GM03348 (cell line): ENCODE measurements around the gene CDH4.

Source experiments
- DNase-seq: peaks from one replicate; pipeline ENCODE4 v3.0.0; 2012; ENCODE audit warnings: low spot score

CDH4 gene

DNA sequence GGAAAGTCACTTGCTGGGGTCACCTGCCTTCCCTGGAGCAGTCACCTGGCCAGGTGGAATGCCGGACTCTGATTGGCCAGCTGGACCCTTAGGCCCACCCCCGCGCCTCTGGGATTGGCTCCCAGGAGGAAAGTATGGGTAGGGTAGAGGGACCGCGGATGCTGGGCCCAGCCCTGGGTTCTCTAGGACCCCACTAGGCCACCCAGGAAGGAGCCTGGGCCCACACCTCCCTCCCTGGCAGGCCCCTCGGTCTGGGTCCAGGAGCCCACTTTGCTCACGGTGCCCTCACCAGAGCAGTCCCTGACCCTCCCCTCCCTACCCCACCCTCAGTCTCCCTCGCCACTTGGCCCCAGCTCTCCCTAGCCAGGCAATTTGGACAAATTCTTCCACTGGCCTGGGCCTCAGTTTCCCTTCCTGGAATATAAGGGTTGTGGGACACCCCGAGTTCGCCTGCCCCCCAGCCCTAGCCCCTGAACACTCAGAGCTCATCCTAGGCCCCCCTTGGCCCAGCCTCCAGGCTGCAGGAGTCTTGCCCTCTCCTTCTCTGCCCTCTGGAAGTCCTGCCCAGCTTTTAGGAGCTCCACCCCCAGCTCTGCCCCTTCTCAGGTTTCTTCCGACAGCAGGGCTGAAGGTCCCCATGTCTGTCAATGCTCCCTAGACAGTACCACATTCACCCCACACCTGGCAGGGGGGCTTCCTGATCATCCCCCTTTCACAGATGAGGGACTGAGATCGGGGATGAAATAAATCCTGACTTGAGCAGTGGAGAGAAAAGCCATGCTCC, 514.0 kb downstream of the CDH4 start:
- no peak for DNase-seq

DNA sequence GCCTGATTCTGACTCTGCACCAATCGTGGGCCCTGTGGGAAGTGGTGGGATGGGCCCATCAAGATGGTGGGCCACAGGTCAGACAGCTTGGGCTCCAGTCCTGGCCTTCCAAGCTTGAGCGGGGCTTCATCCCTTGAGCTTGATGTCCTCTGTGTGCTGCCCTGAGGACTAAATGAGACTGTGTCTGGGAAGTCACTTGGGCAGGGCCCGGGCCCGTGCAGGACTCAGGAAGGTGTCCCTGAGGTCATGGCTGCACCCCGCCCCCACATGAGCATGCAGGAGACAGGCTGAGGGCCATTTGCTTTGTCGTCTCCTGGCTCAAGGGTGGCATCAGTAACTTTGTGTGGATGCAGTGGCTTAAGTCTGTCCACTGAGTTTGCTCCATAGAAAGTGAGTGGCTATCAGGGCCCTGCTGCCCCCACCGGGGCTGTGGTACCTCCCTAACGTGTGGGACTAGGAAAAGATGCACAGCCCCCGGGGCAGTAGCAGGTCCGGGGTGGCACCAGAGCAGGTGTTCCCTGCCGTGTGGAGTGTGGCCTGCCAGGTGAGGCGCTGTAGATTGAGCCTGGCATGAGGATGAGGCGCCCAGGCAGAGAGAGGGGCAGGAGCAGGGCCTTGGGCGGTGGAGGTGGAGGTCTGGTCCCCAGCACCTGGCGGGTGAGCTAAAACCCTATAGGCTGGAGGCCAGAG, 515.0 kb downstream of the CDH4 start:
- DNase-seq: no peak

DNA sequence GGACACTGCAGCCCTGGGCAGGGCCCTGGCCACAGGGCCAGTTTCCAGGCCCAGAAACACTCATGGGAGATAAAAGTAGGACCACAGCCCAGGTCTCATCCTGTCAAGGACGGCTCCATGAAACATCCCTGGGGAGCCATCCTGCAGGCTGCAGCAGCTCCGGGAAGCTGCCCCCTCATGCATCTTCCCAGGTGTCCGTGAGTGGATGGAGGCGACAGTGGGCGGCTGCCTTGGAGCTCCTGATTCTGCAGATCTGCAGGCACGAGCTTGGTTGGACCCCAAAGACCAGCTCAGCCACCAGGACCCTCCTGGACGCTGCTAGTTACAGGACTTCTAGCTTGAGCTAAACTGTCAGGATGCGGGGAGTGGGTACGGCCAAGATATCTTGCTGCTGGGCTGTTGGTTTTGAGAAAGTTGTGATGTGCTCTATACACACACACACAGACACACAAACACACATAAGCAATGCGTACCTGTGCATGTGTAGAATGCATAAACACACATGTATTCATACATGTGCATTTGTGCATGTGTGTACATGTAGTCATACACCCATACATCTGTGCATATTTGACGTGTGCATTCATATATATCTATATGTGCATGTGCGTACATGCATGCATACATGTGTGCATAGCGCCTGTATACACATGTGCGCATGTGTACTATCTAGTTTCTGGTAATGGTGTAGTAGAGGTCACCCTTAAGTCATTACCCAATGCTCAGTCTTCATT, 515.9 kb downstream of the CDH4 start:
- no peak for DNase-seq

DNA sequence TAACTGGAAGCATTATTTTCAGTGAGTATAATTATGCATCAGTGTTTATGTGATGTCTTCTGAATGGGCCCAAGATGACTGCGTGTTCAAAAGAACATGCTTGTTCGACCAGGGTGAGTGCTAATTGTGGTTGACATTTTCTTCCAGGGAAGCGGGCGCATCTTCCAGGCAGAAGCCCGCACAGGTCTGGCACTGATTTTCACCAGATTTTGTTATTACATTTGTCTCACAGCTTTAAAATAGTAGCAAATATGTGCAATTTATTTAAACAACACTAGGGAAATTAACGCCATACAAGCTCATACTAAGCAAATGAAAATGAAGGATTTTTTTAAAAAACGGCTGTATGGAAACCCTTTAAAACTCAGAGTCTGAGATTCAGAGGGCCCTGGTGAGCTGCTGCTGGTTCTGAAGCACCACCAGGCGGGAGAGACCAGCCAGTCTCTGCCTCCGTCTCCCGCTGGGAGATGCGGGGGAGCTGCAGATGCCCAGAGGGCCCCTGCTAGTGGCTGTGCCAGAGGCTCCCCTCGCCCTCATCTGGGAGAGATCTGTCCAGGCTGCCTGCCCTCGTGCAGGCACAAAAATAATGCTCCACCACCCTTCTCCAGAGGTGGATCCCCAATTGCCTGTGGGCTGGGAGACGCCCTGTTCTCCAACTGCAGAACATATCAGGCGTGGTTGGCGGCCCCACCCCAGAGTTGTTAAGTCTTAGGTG, 516.7 kb downstream of the CDH4 start:
- DNase-seq: no peak

DNA sequence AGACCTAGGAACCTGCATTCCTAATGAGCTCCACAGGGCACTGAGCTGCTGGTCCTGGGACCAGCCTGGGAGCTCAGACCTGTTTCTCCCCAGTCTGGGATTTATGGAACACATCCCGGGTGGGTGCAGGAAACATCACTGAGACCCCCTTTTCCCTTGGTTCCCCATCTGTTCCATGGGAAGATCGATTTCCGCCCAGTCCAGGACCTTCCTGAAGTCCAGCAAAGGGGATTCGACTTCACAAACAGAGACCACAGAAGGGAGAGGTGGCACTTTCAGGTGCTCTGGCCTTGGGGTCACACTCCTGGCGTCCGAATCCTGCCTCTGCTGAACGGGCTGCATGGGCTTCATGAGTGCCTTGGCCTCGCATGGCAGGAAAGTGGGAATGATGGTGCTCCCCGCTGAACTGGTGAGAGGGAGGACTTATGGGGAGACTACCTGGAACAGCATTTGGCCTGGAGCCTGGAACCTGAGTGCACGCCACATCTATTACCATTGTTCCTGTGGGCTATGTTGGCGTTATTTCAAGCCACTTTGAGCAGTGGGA, 517.3 kb downstream of the CDH4 start:
- DNase-seq: no peak

DNA sequence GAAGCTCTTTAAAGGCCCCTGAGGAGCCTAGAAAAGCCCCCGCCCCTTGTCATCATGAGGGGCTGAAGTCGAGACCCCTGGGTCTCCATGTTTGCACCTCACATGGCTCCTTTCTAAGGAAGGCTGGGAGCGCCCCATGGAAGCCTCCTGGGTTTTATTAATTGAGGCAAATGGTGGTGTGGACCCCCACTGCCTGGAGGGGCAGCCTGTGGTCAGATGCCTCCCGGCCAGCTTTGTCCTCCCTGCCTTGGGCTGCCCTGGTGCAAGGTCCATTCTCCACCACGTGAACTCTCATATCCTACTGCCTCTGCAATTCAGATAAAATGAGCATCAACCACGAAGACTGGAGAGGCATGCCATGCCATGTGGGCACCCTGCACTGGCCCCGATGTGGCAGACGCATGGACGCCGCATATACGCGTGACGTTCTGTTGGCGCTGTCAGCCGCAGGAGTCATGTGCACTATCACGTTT, 518.1 kb downstream of the CDH4 start:
- no peak for DNase-seq

DNA sequence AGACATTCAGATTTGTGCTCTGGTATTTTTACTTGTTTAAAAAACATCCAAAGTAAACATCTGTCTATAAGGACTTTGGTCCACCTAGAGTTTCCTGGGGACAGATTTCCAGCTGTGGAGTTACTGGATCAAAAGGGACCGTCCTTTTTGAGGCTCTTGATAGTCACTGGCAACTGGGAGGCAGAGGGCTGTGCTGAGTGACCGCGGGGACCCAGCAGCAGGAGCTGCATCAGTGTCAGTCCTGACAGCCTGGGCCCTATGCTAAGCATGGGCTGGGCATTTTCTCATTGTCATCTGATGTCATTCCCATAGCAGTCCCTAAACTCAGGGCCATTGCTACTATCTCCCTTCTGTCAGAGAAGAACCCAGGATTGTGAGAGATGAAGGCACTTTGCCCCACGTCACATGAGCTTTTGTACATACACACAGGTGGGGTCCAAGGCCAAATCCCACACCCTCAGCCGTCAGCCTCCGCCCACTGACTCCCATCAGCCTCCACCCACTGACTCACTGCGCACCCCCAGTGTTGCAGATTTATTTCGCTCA, 519.8 kb downstream of the CDH4 start:
- DNase-seq: no peak

DNA sequence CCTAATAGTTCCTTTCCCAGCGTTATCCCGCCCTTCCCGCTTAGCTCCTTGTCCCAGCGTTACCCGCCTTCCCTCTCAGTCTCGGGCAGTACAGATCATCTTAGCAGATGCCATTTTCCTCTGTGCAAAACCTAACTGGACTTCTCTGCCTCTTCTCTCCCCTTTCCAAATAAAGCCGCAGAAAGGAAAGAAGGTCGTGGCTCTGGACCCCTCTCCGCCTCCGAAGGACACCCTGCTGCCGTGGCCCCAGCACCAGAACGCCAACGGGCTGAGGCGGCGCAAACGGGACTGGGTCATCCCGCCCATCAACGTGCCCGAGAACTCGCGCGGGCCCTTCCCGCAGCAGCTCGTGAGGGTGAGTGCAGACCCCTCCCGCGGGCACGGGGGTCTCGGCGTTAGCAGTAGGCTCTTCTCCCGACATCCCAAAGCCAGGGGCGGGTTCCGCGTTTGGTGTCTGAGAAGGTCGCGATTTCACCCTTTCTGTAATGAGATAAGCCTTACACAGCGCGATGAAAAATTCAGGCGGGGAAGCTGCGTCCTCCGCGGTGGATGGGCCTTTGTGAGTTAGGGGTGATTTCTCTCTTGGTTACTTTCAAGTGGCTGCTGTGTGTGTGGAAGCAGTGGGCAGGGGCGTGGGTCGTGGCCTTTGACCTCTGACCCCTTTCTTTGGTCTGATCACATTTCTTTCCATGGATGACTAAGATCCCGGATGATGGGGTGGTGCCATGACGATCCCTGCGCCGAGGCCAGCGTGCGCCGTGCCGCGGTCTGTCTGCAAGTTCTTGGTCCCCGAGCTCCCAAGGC, 521.0 kb downstream of the CDH4 start:
- DNase-seq: no peak

DNA sequence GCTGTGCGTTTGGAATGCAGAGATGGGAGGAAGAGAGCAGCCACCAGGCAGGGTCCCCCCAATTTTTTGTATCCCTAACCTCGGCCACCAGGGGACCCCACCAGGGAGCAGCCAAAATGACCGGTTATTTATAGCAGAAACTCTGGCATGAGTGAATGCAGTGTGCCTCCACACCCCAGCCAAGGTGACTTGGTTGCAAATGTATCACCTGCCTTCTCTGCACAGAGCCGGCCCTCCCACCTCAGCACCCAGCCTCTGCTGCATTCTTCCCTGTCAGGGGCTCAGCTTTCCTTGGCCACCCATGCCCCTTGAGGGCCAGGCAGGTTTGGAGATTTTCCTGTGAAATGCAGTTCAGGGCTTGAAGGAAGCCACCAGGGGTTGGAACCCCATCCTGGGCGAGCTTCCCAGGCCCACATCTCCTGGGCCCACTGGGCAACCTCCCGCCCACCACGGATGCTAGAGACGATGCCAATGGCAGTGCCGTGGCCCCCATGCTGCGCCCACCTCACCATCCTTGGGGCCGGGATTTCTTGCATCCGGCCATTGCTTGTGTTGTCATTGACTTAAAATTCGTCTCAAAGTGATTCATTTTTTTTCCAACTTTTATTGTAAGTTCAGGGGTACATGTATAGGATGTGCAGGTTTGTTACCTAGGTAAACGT, 522.0 kb downstream of the CDH4 start:
- no peak for DNase-seq

DNA sequence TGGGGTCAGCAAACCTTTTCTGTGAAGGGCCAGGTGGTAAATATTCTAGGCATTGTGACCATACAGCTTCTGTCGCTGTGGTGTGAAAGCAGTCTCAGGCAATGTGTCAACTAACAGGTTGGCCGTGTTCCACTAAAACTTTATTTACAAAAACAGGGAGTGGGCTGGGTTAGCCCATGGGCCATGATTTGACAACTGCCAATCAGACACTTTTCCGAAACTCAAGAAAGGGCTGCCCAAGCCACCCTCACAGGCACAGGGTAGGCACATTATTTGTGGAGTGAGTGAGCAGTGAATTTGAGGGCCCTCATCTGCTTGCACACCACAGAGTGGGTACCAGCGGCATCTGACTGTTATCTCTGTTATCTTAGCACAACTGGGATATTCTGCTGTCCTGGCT, 523.4 kb downstream of the CDH4 start:
- no peak for DNase-seq

DNA sequence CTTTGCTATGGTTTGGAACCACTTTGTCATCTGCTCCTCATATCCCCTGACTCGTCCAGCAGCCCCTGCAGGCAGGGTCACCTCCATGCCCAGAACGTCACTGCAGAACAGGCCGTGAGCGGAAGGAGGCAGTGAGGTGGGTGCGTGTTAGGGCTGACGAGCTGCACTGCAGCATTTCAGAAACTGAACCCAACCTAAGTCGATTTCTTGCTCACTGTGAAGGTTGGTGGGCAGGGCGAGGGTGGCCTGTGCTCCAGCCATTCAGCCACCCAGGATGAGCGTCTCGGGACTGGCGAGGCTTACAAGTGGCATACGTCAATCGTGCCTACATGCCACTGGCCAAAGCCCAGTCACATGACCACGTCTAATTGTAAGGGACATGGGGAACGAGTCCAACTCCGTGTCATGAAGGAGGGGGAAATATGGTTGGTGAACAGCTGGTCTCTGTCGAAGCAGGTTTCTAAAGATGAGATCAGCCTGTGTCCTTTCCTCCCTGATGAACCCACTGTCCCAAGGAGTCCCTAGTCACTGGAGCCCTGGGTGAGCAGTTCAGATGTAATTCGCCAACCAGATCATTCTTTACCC, 524.5 kb downstream of the CDH4 start:
- no peak for DNase-seq

DNA sequence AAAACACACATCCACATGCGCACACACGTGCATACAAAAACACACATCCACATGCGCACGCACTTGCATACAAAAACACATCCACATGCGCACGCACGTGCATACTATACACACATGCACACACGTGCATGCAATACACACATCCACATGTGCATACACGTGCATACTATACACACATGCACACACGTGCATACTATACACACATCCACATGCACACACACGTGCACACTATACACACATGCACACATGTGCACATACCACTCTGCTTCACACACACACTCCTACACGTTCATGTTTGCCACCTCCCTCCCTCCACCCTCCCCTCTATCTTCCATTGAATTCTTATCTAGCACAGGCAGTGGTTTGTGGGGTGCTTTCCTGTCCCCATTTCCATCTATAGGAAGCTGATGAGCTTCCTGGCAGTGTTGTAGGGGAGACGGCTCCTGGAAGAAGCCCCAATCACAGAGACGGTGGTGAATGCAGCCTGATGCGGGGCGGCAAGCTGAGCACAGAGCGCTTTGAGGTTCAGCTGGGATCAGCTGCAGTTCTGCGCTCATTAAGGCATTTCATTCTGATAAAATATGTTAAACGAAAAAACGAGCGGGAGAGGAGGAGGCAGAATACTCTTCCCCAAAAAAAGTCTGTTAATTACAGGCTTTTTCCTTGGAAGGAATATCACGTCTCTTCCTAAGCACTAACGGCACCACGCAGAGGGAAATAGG, 525.9 kb downstream of the CDH4 start:
- DNase-seq: no peak

DNA sequence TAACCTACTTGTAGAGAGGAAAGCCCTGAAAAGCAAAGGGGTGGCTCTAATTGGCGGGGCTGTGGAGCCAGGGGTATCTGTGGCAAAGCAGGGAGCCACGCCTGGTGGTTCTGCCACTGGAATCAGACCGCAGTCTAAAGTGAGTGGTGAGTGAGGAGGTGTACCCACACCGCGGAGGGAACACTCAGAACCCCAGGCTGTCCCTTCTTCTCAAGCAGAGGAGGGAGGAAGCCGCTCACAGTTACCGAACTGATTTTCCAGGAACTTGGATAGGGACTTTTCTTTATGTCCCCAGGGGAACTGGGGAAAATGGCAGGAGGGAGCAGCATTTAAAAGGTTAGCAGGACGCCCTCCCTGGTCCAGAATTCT, 526.4 kb downstream of the CDH4 start:
- DNase-seq: no peak

DNA sequence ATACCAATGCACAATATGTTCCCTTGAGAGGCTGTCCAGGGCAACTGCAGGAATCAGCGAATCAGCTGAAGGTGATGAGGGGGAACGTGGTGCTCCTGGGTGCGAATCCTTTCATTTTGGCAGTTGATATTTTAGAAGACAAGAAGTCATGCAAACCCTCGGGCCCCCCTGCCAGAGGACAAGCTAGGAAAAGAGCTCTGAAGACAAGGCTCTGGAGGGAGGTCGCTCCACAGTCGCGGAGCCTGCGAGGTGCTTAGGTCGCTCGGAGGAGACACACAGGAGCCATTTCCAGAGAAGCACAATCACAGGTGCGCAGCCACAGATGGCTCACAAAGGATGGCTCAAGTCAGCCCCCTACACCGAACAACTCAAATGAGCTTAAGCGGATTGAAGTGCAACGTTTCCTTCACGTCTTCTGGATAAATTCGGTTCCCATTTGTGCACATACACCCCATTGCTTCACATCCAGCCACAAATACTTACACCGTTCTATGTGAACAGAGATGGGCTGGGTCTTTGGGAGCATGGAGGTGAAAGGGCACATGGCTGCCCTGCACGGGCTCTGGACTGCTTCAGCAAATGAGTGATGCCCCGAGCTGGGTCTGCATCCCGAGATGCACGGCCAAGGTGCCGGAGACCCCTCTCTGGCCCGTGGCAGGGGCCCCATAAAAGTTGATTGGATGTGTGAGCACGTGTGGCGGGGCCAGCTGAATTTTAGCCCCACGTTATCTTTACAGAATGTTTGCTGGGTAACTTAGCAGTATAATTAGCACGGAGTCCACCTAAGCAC, 527.3 kb downstream of the CDH4 start:
- no peak for DNase-seq

DNA sequence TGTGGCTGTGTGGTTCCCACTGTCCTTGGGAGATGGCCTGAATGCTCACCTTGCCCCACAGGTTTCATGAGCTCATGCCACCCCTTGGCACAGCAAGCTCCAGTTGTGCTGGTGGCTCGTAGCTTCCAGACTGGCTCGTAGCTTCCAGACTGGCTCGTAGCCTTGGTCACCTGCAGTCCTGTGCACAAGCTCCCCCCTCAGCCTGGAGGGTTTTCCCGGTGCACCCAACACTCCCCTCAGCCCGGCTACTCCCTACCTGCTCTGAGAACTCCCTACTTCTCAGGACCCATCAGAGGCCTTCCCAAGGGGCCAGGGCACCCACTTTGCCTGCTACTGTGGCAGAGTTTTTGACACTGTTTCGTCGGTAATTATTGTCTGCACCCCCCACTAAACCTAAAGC, 528.0 kb downstream of the CDH4 start:
- DNase-seq: no peak

DNA sequence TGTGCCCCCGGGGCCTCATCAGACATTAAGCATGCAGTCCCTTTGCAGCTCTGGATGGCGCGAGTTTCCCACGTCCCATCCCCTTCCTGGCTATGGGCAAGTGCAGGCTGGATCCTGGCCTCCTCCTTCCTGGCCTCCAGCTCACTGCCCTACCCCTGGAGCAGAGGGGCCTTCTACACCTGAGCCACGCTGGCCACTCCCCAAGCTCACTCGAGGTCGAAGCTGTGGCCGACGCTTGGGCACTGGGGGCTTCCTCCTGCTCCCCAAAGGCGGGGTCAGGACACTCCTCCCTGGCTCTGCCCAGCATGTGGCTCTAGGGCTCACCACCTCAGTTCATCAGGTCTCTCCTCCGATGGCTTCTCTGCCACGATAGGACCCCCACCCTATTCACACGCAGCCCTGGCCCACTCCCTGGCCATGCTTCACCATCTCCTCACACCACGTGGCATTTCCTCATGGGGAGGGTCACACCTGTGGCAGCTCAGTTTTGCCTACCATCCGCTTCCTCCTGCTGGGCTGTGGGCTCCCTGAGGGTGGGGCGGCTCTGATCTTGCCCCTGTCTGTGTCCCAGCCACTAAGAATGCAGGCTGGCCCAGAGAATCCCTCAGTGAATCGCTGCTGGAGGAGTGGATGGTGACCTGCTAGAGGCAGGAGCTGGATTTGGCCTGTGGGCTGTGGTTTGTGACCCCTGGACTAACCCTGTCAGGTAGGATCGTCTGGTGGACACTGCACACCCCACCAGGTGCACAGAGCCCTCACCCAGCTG, 532.9 kb downstream of the CDH4 start:
- DNase-seq: no peak

DNA sequence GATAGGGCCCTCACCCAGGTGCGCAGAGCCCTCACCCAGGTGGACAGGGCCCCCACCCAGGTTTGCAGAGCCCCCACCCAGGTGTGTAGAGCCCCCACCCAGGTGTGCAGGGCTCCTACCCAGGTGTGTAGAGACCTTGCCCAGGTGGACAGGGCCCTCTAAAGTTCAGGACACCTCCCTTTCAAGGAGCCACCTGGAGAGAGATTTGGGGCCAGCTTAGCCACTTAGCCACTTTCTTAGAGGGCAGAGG, 533.4 kb downstream of the CDH4 start:
- no peak for DNase-seq

DNA sequence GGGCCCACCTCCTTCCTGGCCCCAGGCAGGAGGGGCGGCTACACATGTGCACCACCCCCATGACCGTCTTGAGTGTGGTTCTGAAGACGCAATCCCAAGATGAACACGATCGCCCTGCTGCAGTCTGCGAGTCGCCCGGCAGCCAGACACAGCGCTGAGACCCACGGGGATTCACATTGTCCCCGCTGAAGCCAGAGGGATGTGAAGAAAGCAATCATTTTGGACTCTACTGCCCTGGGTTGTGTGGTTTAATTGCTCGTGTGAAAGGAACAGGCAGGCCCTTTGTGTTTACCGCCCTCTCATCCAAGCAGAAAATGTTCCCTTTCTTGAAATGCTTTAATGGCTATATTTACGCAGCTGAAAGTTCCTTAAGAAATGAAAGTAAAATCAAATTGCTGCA, 534.2 kb downstream of the CDH4 start:
- DNase-seq: no peak
